ENCODE data around the gene CRTAP. TPM values are rescaled to one million over a fixed set of nuclear protein-coding genes. Genes with fewer than 3 reads are reported as not detected.
"Not testable (repeated sequence)": the region's sequence is repeated elsewhere in the genome, so short reads cannot be mapped to it uniquely, and the experiment has no call there.

CRTAP gene
- total RNA-seq, 1 donor from 2014 or later = 80.7 TPM

DNA sequence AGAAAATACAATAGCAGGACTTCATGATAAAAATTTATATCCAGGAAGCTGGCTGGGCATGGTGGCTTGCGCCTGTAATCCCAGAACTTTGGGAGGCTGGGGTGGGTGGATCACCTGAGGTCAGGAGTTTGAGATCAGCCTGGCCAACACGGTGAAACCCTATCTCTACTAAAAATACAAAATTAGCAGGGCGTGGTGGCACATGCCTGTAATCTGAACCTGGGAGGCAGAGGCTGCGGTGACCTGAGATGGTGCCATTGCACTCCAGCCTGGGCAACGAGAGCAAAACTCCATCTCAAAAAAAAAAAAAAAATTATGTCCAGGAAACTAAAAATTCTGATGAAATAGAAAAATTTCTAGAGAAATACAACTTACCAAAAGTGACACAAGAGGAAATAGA is 48.8 kb downstream of the CRTAP start:
- ATAC-seq (ENCODE audit: poor library complexity); intact Hi-C loops (cut with DNase I); DNase-seq: not testable (repeated sequence)

DNA sequence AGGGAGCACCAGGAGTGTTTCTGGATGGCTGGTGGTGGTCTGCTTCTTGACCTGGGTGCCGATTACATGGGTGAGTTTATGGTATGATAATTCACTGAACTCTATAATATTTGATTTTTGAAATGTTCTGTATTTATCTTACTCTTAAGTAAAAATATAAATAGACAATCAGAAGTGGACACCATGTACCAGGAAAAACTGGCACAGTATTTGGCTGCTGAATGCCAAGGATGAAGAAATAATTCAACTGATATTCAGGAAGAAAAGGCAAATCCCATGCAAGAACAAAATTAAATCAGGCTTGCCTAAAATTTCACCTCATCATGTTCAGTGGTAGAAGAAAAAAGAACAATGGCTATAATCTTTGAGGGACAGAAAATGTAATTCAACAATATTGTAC is 51.6 kb downstream of the CRTAP start:
- ATAC-seq (ENCODE audit: poor library complexity) = peak; percentile 13
- no peak for DNase-seq
- intact Hi-C loops (cut with DNase I) = no loop called here

- no peak for ATAC-seq (ENCODE audit: poor library complexity)
- no peak for DNase-seq
- intact Hi-C loops (cut with DNase I) = no loop called here
These were observed 52.3 kb downstream of the CRTAP start for GRCh38 chr3:33166095-33166494.

DNA sequence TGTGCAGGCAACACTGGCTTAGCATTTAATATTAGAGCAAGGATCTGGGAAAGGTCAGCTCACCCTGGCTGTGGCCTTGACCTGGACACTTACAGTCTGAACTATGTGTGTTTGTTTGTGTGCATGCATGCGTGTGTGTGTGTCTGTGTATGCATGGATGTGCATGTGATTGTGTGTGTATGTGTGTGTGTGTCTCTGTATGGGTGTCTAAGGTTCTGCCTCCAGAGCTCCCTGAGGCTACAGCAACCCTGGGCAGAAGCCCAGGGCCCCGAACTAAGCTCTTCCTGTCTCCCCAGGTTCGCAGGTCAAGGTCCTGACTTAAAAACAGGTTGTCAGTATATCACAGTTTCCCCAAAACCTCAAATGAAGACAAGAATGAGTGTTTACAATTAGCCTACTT is 53.5 kb downstream of the CRTAP start:
- DNase-seq (no peak), ATAC-seq (ENCODE audit: poor library complexity) (no peak)
- intact Hi-C loops (cut with DNase I) = no loop called here

- intact Hi-C loops (cut with DNase I) = no loop called here
- ATAC-seq (ENCODE audit: poor library complexity) = no peak
- DNase-seq = no peak
These were observed 54.0 kb downstream of the CRTAP start for GRCh38 chr3:33167716-33168336.

GRCh38 chr3:33170531-33170930 is 56.7 kb downstream of the CRTAP start:
- ATAC-seq (ENCODE audit: poor library complexity) (no peak), DNase-seq (no peak)
- intact Hi-C loops (cut with DNase I) = no loop called here

GRCh38 chr3:33171580-33171979 is 57.8 kb downstream of the CRTAP start:
- no peak for DNase-seq
- intact Hi-C loops (cut with DNase I) = no loop called here
- ATAC-seq (ENCODE audit: poor library complexity) = no peak

- intact Hi-C loops (cut with DNase I) = no loop called here
- ATAC-seq (ENCODE audit: poor library complexity) (peak; percentile 95), DNase-seq (no peak)
These were observed 59.3 kb downstream of the CRTAP start for GRCh38 chr3:33173103-33173502.

GRCh38 chr3:33173672-33174071 is 59.9 kb downstream of the CRTAP start:
- DNase-seq (no peak), ATAC-seq (ENCODE audit: poor library complexity) (peak; percentile 12)
- intact Hi-C loops (cut with DNase I) = no loop called here

- no peak for DNase-seq
- ATAC-seq (ENCODE audit: poor library complexity) = peak; percentile 19
These were observed 60.3 kb downstream of the CRTAP start for GRCh38 chr3:33174095-33174494.

GRCh38 chr3:33174711-33175414 is 61.0 kb downstream of the CRTAP start:
- DNase-seq (no peak), ATAC-seq (ENCODE audit: poor library complexity) (peak; percentile 5)
- intact Hi-C loops (cut with DNase I) = no loop called here

More at GRCh38 chr3:33174095-33174494, 60.3 kb downstream of the CRTAP start:
- intact Hi-C loops (cut with DNase I) = no loop called here

DNA sequence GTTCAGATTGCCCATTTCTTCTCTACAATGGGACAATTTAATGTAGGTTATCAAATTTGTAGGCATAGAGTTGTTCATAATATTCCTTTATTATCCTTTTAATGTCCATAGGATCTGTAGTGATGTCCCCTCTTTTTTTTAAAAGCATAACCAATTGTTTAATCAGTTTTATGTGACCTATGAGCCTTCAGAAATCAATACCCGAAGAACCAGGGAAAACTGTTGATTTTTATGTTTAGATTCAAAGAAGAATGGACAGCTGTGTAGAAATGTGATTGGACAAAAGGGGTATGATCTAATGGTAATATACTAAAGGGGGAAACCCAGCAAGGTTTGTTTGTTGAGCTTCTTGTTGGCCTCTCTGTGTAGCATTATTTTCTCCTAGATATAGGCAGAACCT is 65.3 kb downstream of the CRTAP start:
- DNase-seq (no peak), ATAC-seq (ENCODE audit: poor library complexity) (no peak)
- intact Hi-C loops (cut with DNase I) = no loop called here

GRCh38 chr3:33181229-33181628 is 67.4 kb downstream of the CRTAP start:
- DNase-seq (no peak), ATAC-seq (ENCODE audit: poor library complexity) (no peak)
- intact Hi-C loops (cut with DNase I) = no loop called here

GRCh38 chr3:33181641-33182040 is 67.8 kb downstream of the CRTAP start:
- intact Hi-C loops (cut with DNase I); ATAC-seq (ENCODE audit: poor library complexity); DNase-seq: not testable (repeated sequence)

DNA sequence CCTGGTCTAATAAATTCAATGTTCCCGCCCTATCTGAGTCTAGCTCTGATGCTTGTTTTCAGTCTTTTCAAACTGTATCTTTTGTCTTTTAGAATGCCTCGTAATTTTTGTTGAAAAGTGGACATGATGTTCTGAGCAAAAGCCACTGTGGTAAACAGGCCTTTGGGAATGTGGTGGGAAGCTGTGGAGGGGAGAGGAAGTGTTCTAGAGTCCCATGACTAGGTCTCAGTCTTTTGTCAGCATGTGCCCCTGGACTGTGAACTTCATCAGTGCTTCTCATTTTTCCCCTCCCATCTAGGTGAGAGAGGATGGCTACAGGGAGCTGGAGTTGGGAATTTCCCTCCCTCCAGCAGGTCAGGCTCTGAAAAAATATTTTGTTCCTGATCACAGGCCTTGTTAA is 71.0 kb downstream of the CRTAP start:
- DNase-seq = no peak
- ATAC-seq (ENCODE audit: poor library complexity) = no peak
- intact Hi-C loops (cut with DNase I) = no loop called here

- intact Hi-C loops (cut with DNase I) = no loop called here
- no peak for ATAC-seq (ENCODE audit: poor library complexity)
These were observed 72.9 kb downstream of the CRTAP start for GRCh38 chr3:33186524-33187367.

GRCh38 chr3:33187368-33187634 is 73.5 kb downstream of the CRTAP start:
- DNase-seq (no peak), ATAC-seq (ENCODE audit: poor library complexity) (no peak)
- intact Hi-C loops (cut with DNase I) = no loop called here

More at GRCh38 chr3:33186524-33187367, 72.9 kb downstream of the CRTAP start:
- no peak for DNase-seq

GRCh38 chr3:33194303-33194702 is 80.5 kb downstream of the CRTAP start:
- DNase-seq (no peak), ATAC-seq (ENCODE audit: poor library complexity) (no peak)
- intact Hi-C loops (cut with DNase I) = no loop called here

GRCh38 chr3:33196538-33196937 is 82.7 kb downstream of the CRTAP start:
- DNase-seq (no peak), ATAC-seq (ENCODE audit: poor library complexity) (no peak)
- intact Hi-C loops (cut with DNase I) = no loop called here
